HepG2 (cell line): ENCODE results near the gene FBXW12. TPM values are rescaled to one million over a fixed set of nuclear protein-coding genes. Genes with fewer than 3 reads are reported as not detected.

ENCODE experiments used
- ADNP ChIP-seq: sonication (generic); formaldehyde crosslinking; IDR thresholded peaks from 2 replicates; pipeline ENCODE4 v1.4.0; 2020; ENCODE audit warnings: missing genetic modification reagents
- HMG20B ChIP-seq: conservative IDR thresholded peaks from 2 replicates; pipeline ENCODE4 v1.6.1; 2016; ENCODE audit warnings: missing genetic modification reagents, missing compliant biosample characterization
- KDM2A ChIP-seq: sonication (generic); formaldehyde crosslinking; IDR thresholded peaks from 2 replicates; pipeline ENCODE4 v1.4.0; 2020; ENCODE audit warnings: low read depth, missing genetic modification reagents, borderline replicate concordance
- MAZ ChIP-seq, 2 experiments: sonication (generic) in 1 of 2; formaldehyde crosslinking in 1 of 2; IDR thresholded peaks; 2 replicates each; pipeline versions ENCODE4 v1.5.0 to v1.6.1; 2012 to 2020; ENCODE audit warnings: low read depth in 2 of 2, mild to moderate bottlenecking in 2 of 2, borderline replicate concordance in 1 of 2, improper control_type of control experiment in 1 of 2, low read length in 1 of 2, missing genetic modification reagents in 1 of 2, moderate library complexity in 1 of 2
- MBD4 ChIP-seq: IDR thresholded peaks from 2 replicates; pipeline ENCODE4 v1.6.1; 2012; ENCODE audit warnings: low read length, inconsistent platforms, borderline replicate concordance
- PHF21A ChIP-seq: sonication (generic); formaldehyde crosslinking; IDR thresholded peaks from 2 replicates; pipeline ENCODE4 v1.5.0; 2020; ENCODE audit warnings: mild to moderate bottlenecking, missing genetic modification reagents
- RARG ChIP-seq: sonication (generic); formaldehyde crosslinking; IDR thresholded peaks from 2 replicates; pipeline ENCODE4 v1.4.0; 2020; ENCODE audit warnings: low read depth, mild to moderate bottlenecking, missing genetic modification reagents
- SCMH1 ChIP-seq: sonication (generic); formaldehyde crosslinking; IDR thresholded peaks from 2 replicates; pipeline ENCODE4 v1.9.0; 2021; ENCODE audit warnings: missing genetic modification reagents, mild to moderate bottlenecking, borderline replicate concordance
- ZNF83 ChIP-seq: sonication (generic); formaldehyde crosslinking; IDR thresholded peaks from 2 replicates; pipeline ENCODE4 v1.4.0; 2020; ENCODE audit warnings: missing genetic modification reagents, mild to moderate bottlenecking, borderline replicate concordance
- polyA plus RNA-seq, 8 experiments: library from polyadenylated mRNA; depleted of rRNA in 3 of 8; stranded (reverse) in 7 of 8; unstranded in 1 of 8; fragments of >200 nt; fragmentation: Illumina TruSeq in 4 of 8; extraction: Trizol in 4 of 8; gene quantifications; 2 replicates each; pipeline versions ENCODE4 v1.2.1 to v1.2.3, GENCODE V29; 2011 to 2016; ENCODE audit warnings: low read depth in 4 of 8, missing spikeins in 1 of 8, mixed read lengths in 1 of 8; ENCODE audit not compliant: insufficient read depth in 1 of 8
- total RNA-seq, 5 experiments: library from RNA; depleted of rRNA; stranded (reverse); fragments of >200 nt; fragmentation: Illumina TruSeq; extraction: Trizol; gene quantifications; 2 replicates each; pipeline ENCODE4 v1.2.3, GENCODE V29; 2016; ENCODE audit warnings: low read depth in 1 of 5
- TF ChIP-seq, protein P1 (sequence below): sonication (generic); formaldehyde crosslinking; IDR thresholded peaks from 2 replicates; pipeline ENCODE4 v1.4.0; 2020; ENCODE audit warnings: mild to moderate bottlenecking, missing genetic modification reagents
- TF ChIP-seq, protein P2 (sequence below): sonication (generic); formaldehyde crosslinking; IDR thresholded peaks from 2 replicates; pipeline ENCODE4 v1.8.0; 2022; ENCODE audit warnings: mild to moderate bottlenecking, missing genetic modification reagents
- TF ChIP-seq, protein P3 (sequence below): sonication (generic); formaldehyde crosslinking; IDR thresholded peaks from 2 replicates; pipeline ENCODE4 v1.8.1; 2023; ENCODE audit warnings: mild to moderate bottlenecking, missing genetic modification reagents

Gene FBXW12
- total and polyA plus RNA-seq, 2 of the 13 experiments (the other 11 are each of a cell fraction or from before 2014, with no cell fraction given): not detected

DNA sequence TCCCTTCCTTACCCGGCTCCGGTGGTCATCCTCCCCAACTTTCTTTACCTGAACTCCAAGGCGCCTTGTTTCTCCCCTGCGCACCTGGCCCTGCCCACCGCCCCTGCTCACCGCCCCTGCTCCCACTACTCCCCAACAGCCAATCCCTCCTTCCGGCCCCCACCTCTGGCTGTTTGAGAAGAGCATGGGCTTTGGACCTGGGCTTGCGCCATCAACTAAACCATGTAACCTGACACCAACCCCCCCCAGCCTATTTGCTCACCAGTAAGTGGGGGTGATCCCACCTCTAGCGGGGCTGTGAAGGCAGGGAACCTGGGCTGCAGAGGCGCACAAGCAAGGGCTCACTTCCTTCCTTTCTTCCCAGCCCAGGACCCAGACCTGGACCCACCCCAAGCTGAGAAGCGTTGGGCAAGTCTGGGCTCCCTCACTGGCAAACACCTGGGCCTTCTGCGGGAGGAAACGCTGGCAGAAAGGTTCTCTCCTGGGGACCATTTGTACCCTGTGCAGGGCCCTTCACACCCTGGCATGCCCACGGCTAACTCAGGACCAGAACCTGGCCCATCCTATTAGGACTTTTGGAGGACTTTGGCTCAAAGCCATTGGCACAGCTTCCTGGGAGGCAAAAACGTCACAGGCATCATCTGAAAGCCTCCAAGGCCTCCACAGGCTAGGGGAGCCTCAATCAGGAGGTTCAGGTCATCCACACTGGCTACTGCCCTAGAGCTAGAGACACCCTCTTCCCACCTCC lies 58.1 kb downstream of the FBXW12 start, which contains the start of gene PLXNB1 (continued):
- TF ChIP-seq MAZ (IDR thresholded peaks at IDR 0.05; ENCODE audit: borderline replicate concordance, low read depth, low read length) (peak; percentile 100), MAZ (CRISPR knock-in tag; IDR thresholded peaks at IDR 0.05; ENCODE audit: low read depth) (peak; percentile 100), ZNF83 (CRISPR knock-in tag) (no peak), KDM2A (peak; percentile 56; the same call in 1 of the 2 replicates), MBD4 (no peak), HMG20B (CRISPR knock-in tag) (peak; percentile 83; the same call in 1 of the 2 replicates), SCMH1 (no peak), RARG (CRISPR knock-in tag) (no peak), ADNP (no peak), PHF21A (peak; percentile 99)
- TF ChIP-seq, protein P1, sequence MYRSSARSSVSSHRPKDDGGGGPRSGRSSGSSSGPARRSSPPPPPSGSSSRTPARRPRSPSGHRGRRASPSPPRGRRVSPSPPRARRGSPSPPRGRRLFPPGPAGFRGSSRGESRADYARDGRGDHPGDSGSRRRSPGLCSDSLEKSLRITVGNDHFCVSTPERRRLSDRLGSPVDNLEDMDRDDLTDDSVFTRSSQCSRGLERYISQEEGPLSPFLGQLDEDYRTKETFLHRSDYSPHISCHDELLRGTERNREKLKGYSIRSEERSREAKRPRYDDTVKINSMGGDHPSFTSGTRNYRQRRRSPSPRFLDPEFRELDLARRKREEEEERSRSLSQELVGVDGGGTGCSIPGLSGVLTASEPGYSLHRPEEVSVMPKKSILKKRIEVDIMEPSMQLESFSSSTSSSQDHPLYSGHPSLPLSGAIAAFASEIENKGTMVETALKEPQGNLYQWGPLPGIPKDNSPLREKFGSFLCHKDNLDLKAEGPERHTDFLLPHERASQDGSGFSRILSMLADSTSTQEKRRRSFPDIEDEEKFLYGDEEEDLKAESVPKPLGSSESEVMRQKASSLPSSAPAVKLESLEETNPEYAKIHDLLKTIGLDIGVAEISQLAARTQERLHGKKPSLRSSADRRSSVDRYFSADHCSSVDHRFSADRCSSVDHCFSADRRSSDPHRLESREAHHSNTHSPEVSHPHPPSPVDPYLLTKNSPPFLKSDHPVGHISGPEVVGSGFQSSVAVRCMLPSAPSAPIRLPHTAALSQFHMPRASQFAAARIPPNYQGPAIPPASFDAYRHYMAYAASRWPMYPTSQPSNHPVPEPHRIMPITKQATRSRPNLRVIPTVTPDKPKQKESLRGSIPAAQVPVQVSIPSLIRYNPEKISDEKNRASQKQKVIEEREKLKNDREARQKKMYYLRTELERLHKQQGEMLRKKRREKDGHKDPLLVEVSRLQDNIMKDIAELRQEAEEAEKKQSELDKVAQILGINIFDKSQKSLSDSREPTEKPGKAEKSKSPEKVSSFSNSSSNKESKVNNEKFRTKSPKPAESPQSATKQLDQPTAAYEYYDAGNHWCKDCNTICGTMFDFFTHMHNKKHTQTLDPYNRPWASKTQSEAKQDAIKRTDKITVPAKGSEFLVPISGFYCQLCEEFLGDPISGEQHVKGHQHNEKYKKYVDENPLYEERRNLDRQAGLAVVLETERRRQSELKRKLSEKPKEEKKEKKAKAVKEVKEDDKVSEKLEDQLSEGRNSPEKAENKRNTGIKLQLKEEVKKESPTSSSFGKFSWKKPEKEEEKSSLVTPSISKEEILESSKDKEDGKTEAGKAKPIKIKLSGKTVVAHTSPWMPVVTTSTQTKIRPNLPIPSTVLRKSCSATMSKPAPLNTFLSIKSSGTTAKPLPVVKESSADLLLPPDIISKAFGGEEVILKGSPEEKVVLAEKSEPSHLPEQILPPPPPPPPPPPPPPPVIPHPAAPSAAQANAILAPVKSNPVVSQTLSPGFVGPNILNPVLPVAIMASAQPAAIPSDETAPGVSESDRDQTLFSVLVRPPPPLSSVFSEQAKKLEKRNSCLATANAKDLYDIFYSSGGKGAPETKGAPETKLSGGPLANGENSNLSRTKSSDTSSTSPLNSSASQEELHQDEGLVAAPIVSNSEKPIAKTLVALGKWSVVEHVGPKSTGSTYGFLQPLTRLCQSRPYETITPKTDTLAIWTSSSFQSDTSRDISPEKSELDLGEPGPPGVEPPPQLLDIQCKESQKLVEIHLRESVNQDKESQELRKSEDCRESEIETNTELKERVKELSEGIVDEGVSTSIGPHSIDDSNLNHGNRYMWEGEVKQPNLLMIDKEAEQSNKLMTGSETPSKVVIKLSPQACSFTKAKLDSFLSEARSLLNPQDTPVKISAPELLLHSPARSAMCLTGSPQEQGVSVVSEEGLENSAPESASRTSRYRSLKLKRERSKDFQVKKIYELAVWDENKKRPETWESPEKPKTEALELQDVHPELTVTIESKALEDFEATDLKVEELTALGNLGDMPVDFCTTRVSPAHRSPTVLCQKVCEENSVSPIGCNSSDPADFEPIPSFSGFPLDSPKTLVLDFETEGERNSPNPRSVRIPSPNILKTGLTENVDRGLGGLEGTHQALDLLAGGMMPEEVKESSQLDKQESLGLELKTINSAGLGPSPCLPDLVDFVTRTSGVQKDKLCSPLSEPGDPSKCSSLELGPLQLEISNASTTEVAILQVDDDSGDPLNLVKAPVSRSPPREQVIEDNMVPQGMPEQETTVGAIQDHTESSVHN (CRISPR knock-in tag): peak; percentile 94; the same call in 1 of the 2 replicates
- TF ChIP-seq, protein P2, sequence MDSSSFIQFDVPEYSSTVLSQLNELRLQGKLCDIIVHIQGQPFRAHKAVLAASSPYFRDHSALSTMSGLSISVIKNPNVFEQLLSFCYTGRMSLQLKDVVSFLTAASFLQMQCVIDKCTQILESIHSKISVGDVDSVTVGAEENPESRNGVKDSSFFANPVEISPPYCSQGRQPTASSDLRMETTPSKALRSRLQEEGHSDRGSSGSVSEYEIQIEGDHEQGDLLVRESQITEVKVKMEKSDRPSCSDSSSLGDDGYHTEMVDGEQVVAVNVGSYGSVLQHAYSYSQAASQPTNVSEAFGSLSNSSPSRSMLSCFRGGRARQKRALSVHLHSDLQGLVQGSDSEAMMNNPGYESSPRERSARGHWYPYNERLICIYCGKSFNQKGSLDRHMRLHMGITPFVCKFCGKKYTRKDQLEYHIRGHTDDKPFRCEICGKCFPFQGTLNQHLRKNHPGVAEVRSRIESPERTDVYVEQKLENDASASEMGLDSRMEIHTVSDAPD (CRISPR knock-in tag): peak; percentile 91
- TF ChIP-seq, protein P3, sequence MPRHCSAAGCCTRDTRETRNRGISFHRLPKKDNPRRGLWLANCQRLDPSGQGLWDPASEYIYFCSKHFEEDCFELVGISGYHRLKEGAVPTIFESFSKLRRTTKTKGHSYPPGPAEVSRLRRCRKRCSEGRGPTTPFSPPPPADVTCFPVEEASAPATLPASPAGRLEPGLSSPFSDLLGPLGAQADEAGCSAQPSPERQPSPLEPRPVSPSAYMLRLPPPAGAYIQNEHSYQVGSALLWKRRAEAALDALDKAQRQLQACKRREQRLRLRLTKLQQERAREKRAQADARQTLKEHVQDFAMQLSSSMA: no peak
